ENCODE data around the gene ZNF22.

Gene ZNF22

GRCh38 chr10:44969854-44970253, 30.9 kb upstream of the ZNF22 start:
- no peak for TF ChIP-seq CTCF (IDR thresholded peaks at IDR 0.05; ENCODE audit: control insufficient read depth, extremely low read depth, insufficient read depth)
- no peak for DNase-seq (ENCODE audit: low read depth)
- no peak overlapping the region for H3K4me3 ChIP-seq (ENCODE audit: low read depth, low read length)

DNA sequence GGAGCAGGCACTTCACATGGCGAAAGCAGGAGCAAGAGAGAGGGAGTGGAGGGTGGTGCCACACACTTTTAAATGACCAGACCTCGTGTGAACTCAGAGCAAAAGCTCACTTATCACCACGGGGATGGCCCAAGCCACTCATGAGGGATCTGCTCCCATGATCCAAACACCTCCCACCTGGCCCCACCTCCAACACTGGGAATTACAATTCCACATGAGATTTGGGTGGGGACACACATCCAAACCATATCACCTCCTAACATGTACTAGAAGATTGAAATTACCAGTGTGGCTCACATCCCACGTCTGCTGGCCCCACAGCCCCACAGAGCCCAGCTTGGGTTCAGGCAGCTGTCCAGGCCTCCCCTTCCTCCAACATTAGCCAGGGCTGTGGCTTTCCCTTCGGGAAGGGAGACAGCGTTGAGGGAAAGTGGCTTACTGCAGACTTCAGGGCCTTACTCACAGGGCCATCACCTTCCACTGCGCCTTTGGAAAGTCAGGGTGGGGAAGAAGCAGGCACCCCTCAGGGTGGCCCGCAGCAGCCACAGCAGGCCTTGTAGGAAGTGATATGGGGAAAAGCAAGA, 29.8 kb upstream of the ZNF22 start:
- no peak for DNase-seq (ENCODE audit: low read depth)
- H3K4me3 ChIP-seq (ENCODE audit: low read depth, low read length) = no peak overlapping the region
- no peak for TF ChIP-seq CTCF (IDR thresholded peaks at IDR 0.05; ENCODE audit: control insufficient read depth, extremely low read depth, insufficient read depth)

GRCh38 chr10:44971434-44971833, 29.3 kb upstream of the ZNF22 start:
- H3K4me3 ChIP-seq (ENCODE audit: low read depth, low read length) = no peak overlapping the region
- no peak for TF ChIP-seq CTCF (IDR thresholded peaks at IDR 0.05; ENCODE audit: control insufficient read depth, extremely low read depth, insufficient read depth)
- DNase-seq (ENCODE audit: low read depth) = no peak

- no peak for TF ChIP-seq CTCF (IDR thresholded peaks at IDR 0.05; ENCODE audit: control insufficient read depth, extremely low read depth, insufficient read depth)
- H3K4me3 ChIP-seq (ENCODE audit: low read depth, low read length) = no peak overlapping the region
- DNase-seq (ENCODE audit: low read depth) = no peak
These were observed 28.6 kb upstream of the ZNF22 start for GRCh38 chr10:44971935-44972757.

DNA sequence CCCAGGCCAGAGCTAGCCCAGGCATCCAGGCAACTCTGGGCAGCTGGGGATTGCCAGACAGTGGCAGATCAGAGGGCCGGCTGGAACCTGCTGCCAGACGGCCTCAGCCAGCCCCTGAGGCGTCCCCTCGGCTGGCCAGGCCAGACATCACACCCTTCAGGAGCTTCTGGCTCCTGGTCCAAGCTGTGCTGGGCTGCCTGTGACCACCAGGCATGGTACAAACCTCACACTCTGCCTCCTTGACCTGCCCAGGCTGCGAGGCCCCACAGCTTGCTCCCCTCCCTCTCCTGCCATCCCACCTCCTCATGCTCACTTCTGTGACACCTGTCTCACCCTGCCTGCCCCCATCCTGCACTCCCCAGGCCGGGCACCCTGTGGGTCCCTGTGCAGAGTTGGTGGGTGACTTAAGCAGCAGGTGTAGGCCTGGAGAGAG, 27.8 kb upstream of the ZNF22 start:
- no peak overlapping the region for H3K4me3 ChIP-seq (ENCODE audit: low read depth, low read length)
- no peak for DNase-seq (ENCODE audit: low read depth)
- no peak for TF ChIP-seq CTCF (IDR thresholded peaks at IDR 0.05; ENCODE audit: control insufficient read depth, extremely low read depth, insufficient read depth)

DNA sequence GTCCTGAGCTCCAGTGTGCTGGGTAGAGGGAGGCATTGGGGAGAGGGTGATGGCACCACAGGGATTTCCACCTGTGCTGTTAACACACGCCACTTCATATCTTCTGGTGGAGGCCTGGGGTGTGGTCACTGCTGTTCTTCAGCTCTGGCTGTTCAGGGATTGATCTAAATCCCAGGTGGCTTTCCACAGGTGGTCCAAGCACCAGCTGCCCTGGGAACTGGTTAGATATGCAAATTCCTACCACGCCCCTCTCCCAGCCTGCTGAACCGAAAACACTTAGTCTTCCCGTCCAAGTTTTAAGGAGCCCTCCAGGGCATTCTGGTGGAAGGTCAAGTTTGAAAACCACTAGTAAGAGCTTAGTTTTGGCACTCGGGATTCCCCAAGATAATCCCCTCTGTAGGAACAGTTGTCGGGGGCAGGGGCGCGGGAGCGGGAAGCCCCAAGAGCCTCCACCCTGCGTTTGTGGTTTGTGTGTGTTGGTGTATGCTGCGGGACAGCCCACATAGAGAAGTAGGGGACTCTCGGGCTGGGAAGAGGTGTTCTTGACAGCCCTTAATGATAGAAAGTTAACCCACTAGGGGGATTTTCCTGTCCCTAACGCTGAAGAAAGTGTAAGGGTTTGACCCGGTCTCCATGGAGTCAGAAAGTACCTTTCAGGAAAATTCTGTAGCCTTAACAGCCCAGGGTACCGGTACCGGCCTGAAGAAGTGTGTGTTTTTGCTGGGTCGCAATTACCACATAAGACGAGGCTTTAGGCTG, 27.2 kb upstream of the ZNF22 start:
- DNase-seq (ENCODE audit: low read depth) = no peak

More for the DNA sequence above, 27.2 kb upstream of the ZNF22 start:
- H3K4me3 ChIP-seq (ENCODE audit: low read depth, low read length) = no peak overlapping the region
- TF ChIP-seq CTCF (IDR thresholded peaks at IDR 0.05; ENCODE audit: control insufficient read depth, extremely low read depth, insufficient read depth) = no peak

Data from LNCaP clone FGC (cell line).